ENCODE measurements around the gene GABRG3. TPM values are rescaled to one million over a fixed set of nuclear protein-coding genes. Genes with fewer than 3 reads are reported as not detected.

Gene GABRG3
- total RNA-seq, 1 donor from 2014 or later: not detected

DNA sequence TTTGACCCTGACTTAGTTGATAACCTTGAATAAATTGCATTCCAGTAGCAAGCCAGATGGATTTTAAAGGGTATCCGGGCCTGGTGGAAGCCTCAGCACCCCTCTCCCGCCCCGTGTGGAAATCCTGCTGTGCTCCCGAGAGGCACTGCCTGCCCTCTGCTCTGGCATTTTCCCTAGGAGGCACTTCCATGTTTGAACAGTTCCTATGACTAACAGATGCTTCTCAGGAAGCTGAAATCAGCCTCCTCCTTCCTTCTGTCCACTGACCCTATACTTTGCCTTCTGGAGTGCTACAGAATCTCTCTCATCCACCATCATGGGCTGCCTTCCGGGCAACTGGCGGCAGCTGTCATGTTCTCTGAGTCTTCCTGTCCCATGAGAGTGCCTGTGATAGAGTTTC is 90.8 kb downstream of the GABRG3 start:
- intact Hi-C loops (cut with micrococcal nuclease): no loop called here

GRCh38 chr15:27062951-27063350 is 92.0 kb downstream of the GABRG3 start:
- intact Hi-C loops (cut with micrococcal nuclease): no loop called here

- intact Hi-C loops (cut with micrococcal nuclease): no loop called here
Measured at GRCh38 chr15:27064080-27064479, 93.1 kb downstream of the GABRG3 start.

DNA sequence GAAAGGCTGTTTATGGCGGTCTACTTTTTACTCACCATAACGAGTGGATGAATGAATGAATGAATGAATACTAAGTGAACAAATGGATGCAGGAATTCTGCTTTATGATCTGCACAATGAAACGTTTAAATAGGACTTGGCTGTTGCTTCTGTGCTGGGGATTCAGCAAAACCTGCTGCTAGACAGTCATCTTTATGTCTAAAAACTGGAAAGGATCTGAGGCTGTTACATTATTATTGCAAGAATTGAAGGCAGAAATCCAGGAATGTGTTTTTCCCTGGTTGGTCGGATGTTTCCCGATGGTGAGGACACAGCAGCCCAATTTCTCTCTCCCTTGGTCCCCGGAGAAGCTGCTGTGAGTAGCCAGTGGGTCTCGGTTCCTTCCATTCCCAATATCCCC is 94.2 kb downstream of the GABRG3 start:
- intact Hi-C loops (cut with micrococcal nuclease): no loop called here

- intact Hi-C loops (cut with micrococcal nuclease): no loop called here
Measured at GRCh38 chr15:27065785-27066184, 94.8 kb downstream of the GABRG3 start.

GRCh38 chr15:27066446-27066845 is 95.5 kb downstream of the GABRG3 start:
- intact Hi-C loops (cut with micrococcal nuclease): no loop called here

DNA sequence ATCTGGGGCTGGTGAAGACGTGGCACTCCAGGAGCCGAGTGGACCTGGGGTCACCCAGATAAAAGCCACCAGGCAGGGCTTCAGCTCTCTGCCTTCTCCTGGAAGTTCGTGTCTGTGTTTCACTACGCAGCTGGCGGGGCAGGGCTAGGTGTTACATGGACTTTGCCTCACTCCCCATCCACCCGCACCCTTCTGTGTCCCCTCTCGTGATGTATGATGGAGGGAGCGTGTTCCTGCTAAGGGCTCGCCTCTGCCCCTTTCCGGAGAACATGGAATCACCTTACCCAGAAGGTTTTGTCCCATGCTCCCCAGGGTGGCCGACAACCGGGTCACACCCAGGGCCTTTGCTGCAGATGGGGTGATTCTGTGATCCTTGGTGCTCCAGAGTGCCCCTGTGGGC is 96.2 kb downstream of the GABRG3 start:
- intact Hi-C loops (cut with micrococcal nuclease): no loop called here

DNA sequence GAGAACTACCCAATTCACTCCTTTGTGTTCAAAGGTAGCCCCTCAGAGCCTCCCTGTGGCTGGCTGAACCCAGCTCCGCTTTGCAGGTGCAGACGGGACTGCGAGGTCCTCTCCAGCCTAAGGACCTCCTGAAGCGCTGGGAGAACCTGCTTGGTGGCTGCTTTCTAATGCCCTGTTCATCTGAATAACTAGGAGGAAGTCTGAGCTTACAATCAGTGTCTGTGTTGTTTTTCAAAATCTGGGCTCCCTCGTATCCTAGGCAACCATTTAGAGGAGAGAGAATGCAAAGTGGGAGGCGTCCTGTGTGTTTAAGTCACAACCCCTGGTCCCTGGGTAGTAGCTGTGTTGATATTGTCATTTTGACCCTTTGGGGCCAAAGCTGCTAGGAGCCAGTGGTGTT is 99.9 kb downstream of the GABRG3 start:
- intact Hi-C loops (cut with micrococcal nuclease): loop anchor here (10.0 kb wide), 1 partner anchor 56 kb away; no protein-coding TSS in a partner anchor

DNA sequence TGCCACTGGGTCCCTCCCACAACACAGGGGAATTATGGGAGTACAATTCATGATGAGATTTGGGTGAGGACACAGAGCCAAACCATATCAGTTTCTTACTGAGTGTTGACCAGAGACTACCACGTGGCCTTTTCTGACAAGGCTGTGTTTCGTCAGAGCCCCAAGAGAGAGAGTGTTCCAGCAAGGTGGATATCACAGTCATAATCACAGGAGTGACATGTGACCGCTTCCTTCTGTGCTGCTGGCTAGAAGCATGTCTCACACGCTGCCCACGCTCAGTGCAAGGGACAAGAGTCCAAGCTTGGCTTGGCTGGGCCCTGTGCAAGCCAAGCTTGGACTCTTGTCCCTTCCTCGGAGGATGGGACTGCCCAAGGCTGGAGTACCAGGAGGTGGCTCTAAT is 103.2 kb downstream of the GABRG3 start:
- intact Hi-C loops (cut with micrococcal nuclease): loop anchor here (10.0 kb wide), 1 partner anchor 59 kb away; no protein-coding TSS in a partner anchor

GRCh38 chr15:27077790-27078189 is 106.8 kb downstream of the GABRG3 start:
- intact Hi-C loops (cut with micrococcal nuclease): loop anchor here (10.0 kb wide), 1 partner anchor 63 kb away; no protein-coding TSS in a partner anchor

- intact Hi-C loops (cut with micrococcal nuclease): no loop called here
Measured at GRCh38 chr15:27081676-27082418, 110.9 kb downstream of the GABRG3 start.

DNA sequence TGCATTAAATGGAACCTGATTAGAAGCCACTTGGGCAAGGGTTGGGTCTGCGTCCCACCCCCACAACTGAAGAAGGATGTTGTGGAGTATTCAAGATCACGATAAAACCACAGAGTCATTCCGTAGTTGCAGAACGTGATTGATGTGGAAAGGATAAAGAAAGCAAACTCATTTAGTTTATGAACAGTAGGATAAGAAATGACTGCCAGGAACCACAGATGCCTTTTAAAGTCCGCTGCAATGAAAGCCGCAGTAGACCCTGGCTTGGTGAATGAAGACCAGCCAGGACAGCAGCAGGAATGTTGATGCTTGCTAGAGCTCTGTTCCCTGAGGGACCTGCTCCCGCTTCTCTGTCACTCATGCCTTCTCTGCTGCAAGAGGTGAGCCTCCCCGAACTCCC is 111.5 kb downstream of the GABRG3 start:
- intact Hi-C loops (cut with micrococcal nuclease): no loop called here

GRCh38 chr15:27084844-27085243 is 113.9 kb downstream of the GABRG3 start:
- intact Hi-C loops (cut with micrococcal nuclease): no loop called here

- intact Hi-C loops (cut with micrococcal nuclease): no loop called here
Measured at GRCh38 chr15:27086149-27086548, 115.2 kb downstream of the GABRG3 start.

- intact Hi-C loops (cut with micrococcal nuclease): no loop called here
Measured at GRCh38 chr15:27086805-27087204, 115.8 kb downstream of the GABRG3 start.

- intact Hi-C loops (cut with micrococcal nuclease): no loop called here
Measured at GRCh38 chr15:27087651-27088583, 116.9 kb downstream of the GABRG3 start.

DNA sequence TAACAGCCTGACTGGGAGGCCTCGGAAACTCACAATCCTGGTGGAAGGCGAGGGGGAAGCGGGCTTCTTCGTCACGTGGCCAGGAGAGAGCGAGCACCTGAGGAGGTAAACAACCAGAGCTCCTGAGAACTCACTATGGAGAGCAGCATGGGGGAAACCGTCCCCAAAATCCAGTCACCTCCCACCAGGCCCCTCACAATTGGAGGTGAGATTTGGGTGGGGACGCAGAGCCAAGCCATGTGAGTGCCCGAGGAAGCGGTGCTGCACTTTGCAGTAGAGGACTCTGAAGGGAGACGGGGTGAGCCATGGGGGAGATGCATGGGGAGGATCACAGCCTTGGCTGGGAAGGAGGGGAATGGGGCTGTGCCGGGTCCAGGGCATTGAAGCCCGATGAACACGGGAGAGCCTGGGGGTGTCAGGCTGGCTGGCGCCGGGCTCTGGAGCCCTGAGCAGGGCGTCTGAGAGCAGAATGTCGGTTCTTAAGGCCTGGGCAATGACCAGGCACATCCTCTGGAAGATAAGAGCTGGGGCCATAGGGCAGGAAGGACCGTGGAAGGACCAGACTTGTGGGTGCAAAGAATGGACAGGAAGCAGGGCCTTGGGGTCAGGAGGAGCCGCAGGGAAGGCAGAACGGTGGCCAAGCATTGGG is 117.7 kb downstream of the GABRG3 start:
- intact Hi-C loops (cut with micrococcal nuclease): no loop called here

DNA sequence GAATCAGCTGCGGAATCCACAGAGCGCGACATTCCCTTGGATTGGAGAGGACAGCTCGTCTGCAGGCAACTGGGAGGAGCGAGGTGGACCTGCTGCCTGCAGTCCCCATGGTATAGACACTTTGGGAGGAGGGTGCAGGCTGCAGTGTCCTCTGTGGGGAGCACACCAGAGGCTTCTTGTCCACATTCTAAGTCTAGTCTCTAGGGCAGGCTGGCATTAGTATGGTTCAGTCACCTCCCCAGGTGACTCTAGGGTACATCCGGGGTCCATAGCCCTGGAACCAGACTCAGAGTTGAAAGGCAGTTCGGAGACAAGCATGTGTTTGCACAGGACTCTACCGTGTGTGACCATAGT is 118.2 kb downstream of the GABRG3 start:
- intact Hi-C loops (cut with micrococcal nuclease): no loop called here

DNA sequence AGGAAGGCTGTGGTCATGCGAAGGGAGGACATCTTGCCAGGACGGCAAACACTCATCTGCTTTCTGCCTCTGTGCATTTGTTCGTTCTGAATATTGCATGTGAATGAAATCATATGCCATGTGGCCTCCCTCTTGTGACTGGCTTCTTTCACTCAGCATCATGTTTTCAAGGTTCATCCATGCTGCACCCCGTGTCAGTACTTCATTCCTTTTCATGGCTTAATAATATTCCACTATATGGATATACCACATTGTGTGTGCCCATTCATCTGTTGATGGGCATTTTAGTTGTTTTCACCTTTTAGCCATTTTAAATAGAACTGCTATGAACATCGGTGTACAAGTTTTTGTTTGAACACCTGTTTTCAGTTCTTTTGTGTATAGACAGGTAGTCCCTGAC is 118.7 kb downstream of the GABRG3 start:
- intact Hi-C loops (cut with micrococcal nuclease): no loop called here

DNA sequence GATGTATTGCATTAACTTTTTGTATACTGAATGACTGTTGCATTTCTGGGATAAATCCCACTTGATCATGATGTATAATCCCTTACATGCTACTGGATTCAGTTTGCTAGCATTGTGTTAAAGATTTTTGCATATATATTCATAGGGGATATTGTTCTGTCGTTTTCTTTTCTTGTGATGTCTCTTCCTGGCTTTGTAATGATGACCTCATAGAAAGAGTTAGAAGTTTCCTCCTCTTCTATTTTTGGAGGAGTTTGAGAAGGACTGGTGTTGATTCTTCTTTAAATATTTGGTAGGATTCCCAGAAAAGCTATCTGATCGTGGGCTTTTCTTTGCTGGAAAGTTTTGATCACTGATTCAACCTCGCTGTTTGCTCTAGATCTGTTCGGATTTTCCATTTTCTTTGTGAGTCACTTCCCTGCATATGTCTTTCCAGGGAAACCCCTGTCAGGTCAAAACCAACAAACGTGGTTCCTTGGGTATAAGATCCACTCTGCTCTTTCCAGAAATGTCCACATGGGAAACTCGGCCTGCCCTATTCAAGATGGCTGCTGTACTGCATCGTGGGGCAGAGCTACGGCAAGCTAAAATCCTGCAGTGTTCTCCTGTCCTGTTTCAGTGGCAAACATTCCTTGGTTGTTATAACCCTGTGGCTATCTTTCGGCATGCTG is 120.4 kb downstream of the GABRG3 start:
- intact Hi-C loops (cut with micrococcal nuclease): no loop called here

- intact Hi-C loops (cut with micrococcal nuclease): no loop called here
Measured at GRCh38 chr15:27092390-27092789, 121.4 kb downstream of the GABRG3 start.
